Fibroblast of mammary gland (primary cell): Measurements from ENCODE around the gene REPS2.

Experiments
- DNase-seq: peaks from one replicate; pipeline ENCODE4 v3.0.0-alpha.2; 2010; ENCODE audit warnings: low read depth
- H3K4me3 ChIP-seq: 2 replicates; pipeline ENCODE4 v1.5.1; 2011; ENCODE audit warnings: low read depth, mild to moderate bottlenecking, low read length, moderate library complexity; ENCODE audit not compliant: control insufficient read depth
- CTCF ChIP-seq: conservative IDR thresholded peaks from 2 replicates; pipeline ENCODE4 v1.5.1; 2011; ENCODE audit warnings: low read depth, low read length, inconsistent platforms; ENCODE audit not compliant: control insufficient read depth, insufficient read depth

Gene REPS2

GRCh38 chrX:17012465-17012864 is 66.0 kb downstream of the REPS2 start:
- H3K4me3 ChIP-seq = no peak overlapping the region
- DNase-seq = no peak
- no peak for TF ChIP-seq CTCF

GRCh38 chrX:17014216-17014615 is 67.8 kb downstream of the REPS2 start:
- no peak for DNase-seq
- no peak overlapping the region for H3K4me3 ChIP-seq
- no peak for TF ChIP-seq CTCF

- no peak for TF ChIP-seq CTCF
- DNase-seq = no peak
Measured at GRCh38 chrX:17017134-17017533, 70.7 kb downstream of the REPS2 start.

GRCh38 chrX:17020356-17020755 is 73.9 kb downstream of the REPS2 start:
- no peak for TF ChIP-seq CTCF
- H3K4me3 ChIP-seq = no peak overlapping the region
- DNase-seq = peak; percentile 61

More at GRCh38 chrX:17017134-17017533, 70.7 kb downstream of the REPS2 start:
- H3K4me3 ChIP-seq = no peak overlapping the region

- H3K4me3 ChIP-seq = no peak overlapping the region
- no peak for TF ChIP-seq CTCF
- DNase-seq = peak; percentile 60
Measured at GRCh38 chrX:17020851-17021821, 74.7 kb downstream of the REPS2 start.

GRCh38 chrX:17021851-17022604 is 75.6 kb downstream of the REPS2 start:
- H3K4me3 ChIP-seq = no peak overlapping the region
- DNase-seq = peak; percentile 90
- TF ChIP-seq CTCF = no peak
